A172 (cell line): ENCODE measurements around the gene MAP1B. TPM values are rescaled to one million over a fixed set of nuclear protein-coding genes. Genes with fewer than 3 reads are reported as not detected.

Experiments used
- DNase-seq: peaks from one replicate; pipeline ENCODE4 v3.0.0-alpha.2; 2015; ENCODE audit warnings: low spot score
- total RNA-seq: library from RNA; depleted of rRNA; stranded (reverse); fragments of >200 nt; shearing (Covaris generic); gene quantifications from 2 replicates; pipeline ENCODE4 v1.2.3, GENCODE V29; 2014

The MAP1B gene
- total RNA-seq, 1 experiment from 2014 or later: 98.8 TPM

- no peak for DNase-seq
These were observed 87.6 kb downstream of the MAP1B start for GRCh38 chr5:72194846-72195245.

DNA sequence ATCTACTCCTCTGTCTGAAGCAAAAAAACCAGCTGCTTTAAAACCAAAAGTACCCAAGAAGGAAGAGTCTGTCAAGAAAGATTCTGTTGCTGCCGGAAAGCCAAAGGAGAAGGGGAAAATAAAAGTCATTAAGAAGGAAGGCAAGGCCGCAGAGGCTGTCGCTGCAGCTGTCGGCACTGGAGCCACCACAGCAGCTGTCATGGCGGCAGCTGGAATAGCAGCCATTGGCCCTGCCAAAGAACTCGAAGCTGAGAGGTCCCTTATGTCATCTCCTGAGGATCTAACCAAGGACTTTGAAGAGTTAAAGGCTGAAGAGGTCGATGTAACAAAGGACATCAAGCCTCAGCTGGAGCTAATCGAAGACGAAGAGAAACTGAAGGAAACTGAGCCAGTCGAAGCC is 88.3 kb downstream of the MAP1B start:
- no peak for DNase-seq

DNA sequence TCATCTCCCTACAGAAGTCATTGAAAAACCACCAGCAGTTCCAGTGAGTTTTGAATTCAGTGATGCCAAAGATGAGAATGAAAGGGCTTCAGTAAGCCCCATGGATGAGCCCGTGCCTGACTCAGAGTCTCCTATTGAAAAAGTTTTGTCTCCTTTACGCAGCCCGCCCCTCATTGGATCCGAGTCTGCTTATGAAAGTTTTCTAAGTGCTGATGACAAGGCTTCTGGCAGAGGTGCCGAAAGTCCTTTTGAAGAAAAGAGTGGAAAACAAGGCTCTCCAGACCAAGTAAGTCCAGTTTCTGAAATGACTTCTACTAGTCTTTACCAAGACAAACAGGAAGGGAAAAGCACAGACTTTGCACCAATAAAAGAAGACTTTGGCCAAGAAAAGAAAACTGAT is 90.1 kb downstream of the MAP1B start:
- no peak for DNase-seq

GRCh38 chr5:72199681-72200080 is 92.4 kb downstream of the MAP1B start:
- no peak for DNase-seq

- no peak for DNase-seq
These were observed 95.1 kb downstream of the MAP1B start for GRCh38 chr5:72202331-72202825.

GRCh38 chr5:72203251-72203845 is 96.1 kb downstream of the MAP1B start:
- DNase-seq: no peak

- DNase-seq: no peak
These were observed 97.7 kb downstream of the MAP1B start for GRCh38 chr5:72204946-72205345.

GRCh38 chr5:72205431-72206009 is 98.2 kb downstream of the MAP1B start:
- DNase-seq: peak; percentile 23

- DNase-seq: no peak
These were observed 98.9 kb downstream of the MAP1B start for GRCh38 chr5:72206160-72206559.

- DNase-seq: no peak
These were observed 99.7 kb downstream of the MAP1B start for GRCh38 chr5:72206994-72207393.

DNA sequence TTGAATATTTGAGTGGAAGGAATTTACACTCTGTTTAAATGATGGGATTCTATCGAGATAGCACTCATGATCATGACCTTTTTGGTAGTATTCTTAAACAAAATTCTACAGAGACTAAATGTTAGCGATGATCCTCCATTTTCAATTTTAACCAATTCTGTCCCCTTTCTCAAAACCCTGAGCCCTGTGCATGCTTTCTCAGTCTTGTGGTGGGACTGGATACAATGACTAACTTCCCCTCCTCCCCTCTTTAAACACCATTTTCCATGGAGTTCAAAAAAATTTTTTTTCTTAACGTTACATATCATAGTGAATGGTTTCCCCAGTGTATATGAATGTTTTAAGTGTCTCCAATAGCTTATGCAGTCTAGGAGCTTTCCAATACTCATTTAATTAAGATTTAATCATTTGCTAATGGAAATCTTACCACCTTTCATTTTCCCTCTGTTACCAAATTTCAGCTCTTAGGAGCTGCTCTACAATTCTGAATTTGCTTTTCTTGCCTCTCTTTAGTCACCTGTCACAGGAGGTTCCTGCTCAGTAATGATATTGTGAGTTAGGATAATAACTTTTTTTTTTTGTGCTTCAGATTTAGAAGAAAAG is 101.2 kb downstream of the MAP1B start:
- DNase-seq: no peak

DNA sequence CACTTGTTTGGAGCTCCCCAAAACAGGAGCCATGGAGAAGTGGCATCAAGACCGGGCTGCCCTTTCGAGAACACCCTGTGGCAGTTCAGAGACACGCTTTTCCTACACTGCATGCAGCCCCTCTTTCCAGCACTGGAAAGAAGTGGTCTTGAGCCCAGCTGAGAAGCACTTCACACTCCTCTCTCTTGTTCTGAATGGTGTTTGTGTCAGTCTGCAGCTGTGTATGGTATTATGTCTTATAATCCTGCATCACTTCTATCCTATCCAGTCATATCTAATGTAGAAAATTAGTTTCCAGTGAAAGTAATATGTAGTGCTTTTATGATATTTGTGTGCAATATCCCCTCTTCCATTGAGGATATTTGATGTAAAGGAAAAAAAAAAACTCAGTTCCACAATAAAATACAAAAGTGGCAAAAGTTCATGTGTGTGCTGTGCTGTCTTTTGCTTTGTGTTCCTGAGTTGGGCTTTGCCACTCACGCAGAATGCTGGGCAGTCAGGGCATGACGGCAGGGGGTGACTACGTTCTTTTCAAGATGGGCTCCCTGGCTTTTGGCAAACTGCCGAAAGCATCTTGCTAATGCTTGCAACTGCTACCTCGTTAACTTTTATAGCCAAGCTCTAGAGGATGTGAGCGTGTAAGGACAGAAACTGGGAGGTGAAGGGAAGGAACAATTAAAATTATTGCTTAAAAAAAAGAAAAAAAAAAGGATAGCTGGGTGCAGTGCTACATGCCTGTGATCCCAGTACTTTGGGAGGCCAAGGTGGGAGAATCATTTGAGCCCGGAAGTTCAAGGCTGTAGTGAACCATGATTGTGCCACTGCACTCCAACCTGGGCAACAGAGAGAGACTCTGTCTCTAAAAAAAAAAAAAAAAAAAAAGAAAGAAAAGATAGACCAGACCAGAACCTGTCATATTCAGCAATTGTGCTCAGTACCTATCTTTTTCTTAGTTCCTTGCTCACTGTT is 102.2 kb downstream of the MAP1B start:
- peak; percentile 67 for DNase-seq

DNA sequence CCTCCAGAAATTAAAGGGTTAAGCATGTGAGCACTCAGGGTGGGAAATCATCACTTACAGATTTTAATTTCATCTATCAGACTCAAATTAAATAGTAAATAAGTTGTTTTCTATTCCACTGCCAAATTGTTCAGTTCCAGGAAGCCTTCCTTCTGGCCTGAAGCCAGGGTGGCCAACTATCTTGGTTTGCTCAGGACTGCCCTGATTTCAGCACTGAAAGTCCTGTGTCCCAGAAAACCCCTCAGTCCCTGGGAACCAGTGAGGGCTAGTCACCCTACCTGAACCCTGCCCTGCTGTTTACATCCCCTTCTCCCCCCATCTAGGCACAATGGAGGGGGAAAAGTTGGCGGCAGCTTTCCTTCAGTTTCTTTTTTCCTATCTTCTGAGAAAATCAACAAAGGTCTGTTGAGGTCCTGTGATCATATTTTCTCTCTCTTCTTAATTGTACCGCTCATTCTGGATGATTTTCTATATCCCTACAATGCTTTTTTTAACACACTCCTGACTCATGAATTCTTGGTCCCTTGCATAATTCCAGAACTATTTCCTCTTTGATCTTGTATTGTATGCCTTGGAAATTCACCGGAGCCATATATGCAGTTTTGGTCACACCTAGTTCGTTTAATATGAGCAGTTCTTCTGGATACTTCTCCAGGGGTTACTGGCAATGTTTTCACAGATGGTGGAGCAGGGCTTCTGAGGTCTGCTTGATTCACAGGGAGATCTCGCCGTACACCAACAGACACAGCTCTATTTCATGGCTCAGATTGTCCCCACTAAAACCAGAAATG is 103.8 kb downstream of the MAP1B start:
- peak; percentile 69 for DNase-seq

GRCh38 chr5:72212171-72212570 is 104.9 kb downstream of the MAP1B start:
- DNase-seq: no peak

- DNase-seq: no peak
These were observed 106.2 kb downstream of the MAP1B start for GRCh38 chr5:72213482-72213881.

DNA sequence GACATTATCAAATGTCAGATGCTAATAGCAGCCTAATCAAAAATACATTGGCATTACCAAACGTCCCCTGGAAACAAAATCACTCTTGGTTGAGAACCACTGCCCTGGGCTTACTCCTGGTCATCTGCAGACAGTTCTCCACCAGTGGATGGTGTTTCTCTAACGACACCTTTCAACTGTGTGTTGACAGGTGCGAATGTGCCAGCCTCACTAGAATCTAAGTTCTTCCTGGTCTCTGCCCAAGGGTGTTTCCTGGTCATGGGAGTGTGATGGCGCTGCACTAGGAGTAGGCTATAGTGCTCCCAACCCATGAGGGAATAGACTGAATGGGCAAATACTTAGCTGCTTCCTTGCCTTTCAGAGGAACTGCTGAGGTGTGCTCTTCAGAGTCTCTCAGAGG is 106.9 kb downstream of the MAP1B start:
- DNase-seq: no peak

GRCh38 chr5:72216756-72217155 is 109.5 kb downstream of the MAP1B start:
- DNase-seq: no peak

DNA sequence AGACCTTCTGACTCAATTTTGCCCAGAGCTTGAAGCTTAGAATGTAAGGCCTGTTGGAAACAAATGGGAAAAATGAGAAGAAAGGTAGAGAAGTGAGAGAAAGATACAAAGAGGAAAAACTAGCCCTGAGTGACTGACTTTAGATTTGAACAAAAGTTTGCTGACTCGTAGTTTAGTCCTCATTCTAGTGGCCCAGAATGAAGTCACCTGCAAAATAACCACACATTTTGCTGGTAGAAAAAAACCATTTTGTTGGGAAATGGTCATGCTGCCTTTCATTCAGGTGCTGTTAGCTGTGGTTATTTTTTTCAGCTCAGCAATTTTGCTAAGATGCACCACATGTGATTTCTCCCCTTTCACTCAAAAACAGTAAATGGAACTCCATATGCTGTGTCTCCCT is 113.8 kb downstream of the MAP1B start:
- DNase-seq: no peak

DNA sequence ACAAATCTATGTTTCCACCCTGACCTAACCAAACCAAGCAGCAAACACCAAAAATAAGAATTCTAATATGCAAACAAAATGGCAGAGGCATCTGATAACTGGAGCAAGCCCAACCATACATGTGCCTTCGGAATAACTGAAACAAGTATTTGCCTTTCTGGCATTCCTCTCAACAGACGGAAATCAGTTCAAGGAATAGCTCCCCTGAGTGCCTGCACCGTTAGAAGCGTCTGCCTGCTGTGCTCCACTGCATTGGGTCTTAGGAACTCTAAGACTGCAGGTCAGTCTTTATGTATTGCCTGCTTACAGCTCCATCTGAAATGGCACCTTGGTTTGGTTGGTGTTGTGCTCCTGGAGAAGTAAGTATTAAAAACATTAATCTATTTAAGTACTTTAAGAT is 114.3 kb downstream of the MAP1B start:
- DNase-seq: no peak

- no peak for DNase-seq
These were observed 115.2 kb downstream of the MAP1B start for GRCh38 chr5:72222521-72222920.

DNA sequence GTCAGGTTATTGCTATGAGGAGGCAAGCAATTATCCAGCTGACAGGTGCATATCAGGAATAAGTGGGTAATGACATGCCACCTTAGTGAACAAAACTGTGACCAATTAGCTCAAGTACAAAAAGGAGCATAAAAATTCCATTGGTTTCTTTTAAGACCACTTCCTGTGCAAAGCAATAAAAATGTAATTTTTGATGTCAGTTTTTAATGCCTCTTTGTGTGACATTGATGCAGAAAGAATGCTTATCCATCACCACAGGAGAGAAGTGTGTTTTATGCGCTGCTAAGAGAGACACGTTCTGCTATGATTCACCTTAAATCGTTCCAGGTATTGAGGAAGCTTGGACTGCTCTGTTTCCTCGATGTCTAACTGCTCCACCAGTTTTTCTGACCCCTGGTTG is 116.1 kb downstream of the MAP1B start:
- DNase-seq: no peak
